ENCODE data around the gene CR1. TPM values are rescaled to one million over a fixed set of nuclear protein-coding genes. Genes with fewer than 3 reads are reported as not detected.
"Not testable (repeated sequence)": the region's sequence is repeated elsewhere in the genome, so short reads cannot be mapped to it uniquely, and the experiment has no call there.

CR1 gene
- total and polyA plus RNA-seq, 9 of the 15 experiments (the other 6 are each of a cell fraction or from before 2014, with no cell fraction given): 0.07 to 0.47 (median 0.18) TPM

DNA sequence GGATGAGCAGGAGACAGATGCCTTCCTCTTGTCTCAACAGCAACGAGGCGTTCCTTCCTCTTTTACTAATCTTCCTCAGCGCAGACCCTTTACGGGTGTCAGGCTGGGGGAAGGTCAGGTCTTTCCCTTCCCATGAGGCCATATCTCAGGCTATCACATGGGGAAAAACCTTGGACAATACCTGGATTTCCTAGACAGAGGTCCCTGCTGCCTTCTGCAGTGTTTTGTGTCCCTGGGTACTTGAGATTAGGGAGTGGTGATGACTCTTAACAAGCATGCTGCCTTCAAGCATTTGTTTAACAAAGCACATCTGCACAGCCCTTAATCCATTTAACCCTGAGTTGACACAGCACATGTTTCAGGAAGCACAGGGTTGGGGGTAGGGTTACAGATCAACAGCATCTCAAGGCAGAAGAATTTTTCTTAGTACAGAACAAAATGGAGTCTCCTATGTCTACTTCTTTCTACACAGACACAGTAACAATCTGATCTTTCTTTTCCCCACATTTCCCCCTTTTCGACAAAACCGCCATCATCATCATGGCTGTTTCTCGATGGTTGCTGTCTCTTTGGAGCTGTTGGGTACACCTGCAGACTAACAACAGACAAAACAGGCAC is 139.7 kb downstream of the CR1 start (continued):
- TF ChIP-seq, protein P1, sequence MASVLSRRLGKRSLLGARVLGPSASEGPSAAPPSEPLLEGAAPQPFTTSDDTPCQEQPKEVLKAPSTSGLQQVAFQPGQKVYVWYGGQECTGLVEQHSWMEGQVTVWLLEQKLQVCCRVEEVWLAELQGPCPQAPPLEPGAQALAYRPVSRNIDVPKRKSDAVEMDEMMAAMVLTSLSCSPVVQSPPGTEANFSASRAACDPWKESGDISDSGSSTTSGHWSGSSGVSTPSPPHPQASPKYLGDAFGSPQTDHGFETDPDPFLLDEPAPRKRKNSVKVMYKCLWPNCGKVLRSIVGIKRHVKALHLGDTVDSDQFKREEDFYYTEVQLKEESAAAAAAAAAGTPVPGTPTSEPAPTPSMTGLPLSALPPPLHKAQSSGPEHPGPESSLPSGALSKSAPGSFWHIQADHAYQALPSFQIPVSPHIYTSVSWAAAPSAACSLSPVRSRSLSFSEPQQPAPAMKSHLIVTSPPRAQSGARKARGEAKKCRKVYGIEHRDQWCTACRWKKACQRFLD (CRISPR knock-in tag; IDR thresholded peaks at IDR 0.05): peak; percentile 91
- 0 out of 2 replicates have a peak, but pooled peaks have one; percentile 42 for TF ChIP-seq KLF13 (tag; IDR thresholded peaks at IDR 0.05; ENCODE audit: borderline replicate concordance, low read depth)
- TF ChIP-seq CBFA2T2 (conservative IDR thresholded peaks at IDR 0.05): peak; percentile 98
- peak in 1 of 2 experiments; percentile 73; a peak in 1 of 4 replicates for TF ChIP-seq NONO (IDR thresholded peaks at IDR 0.05; ENCODE audit: low read depth in 2 of 2, low read length in 1 of 2)
- 0 out of 2 replicates have a peak, but pooled peaks have one; percentile 46 for TF ChIP-seq TCF7 (IDR thresholded peaks at IDR 0.05; ENCODE audit: borderline replicate concordance)
- peak; percentile 49 for TF ChIP-seq GABPB1 (CRISPR knock-in tag; IDR thresholded peaks at IDR 0.05)
- peak; percentile 67; the same call in 1 of the 2 replicates for TF ChIP-seq ZNF274 (IDR thresholded peaks at IDR 0.05; ENCODE audit: borderline replicate concordance, low read depth, low read length)
- peak; percentile 59; the same call in 1 of the 2 replicates for TF ChIP-seq MTA3 (IDR thresholded peaks at IDR 0.05; ENCODE audit: borderline replicate concordance)
- TF ChIP-seq, protein P2, sequence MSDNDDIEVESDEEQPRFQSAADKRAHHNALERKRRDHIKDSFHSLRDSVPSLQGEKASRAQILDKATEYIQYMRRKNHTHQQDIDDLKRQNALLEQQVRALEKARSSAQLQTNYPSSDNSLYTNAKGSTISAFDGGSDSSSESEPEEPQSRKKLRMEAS (CRISPR knock-in tag; IDR thresholded peaks at IDR 0.05): peak; percentile 100
- TF ChIP-seq MEF2D (tag; conservative IDR thresholded peaks at IDR 0.05; ENCODE audit: low read depth): peak; percentile 77; the same call in 1 of the 2 replicates
- TF ChIP-seq EP300 (IDR thresholded peaks at IDR 0.05; ENCODE audit: low read length): peak; percentile 63
- TF ChIP-seq CC2D1A (IDR thresholded peaks at IDR 0.05): peak; percentile 94; the same call in 1 of the 2 replicates
- peak; percentile 75; the same call in 1 of the 2 replicates for TF ChIP-seq NFRKB (IDR thresholded peaks at IDR 0.05; ENCODE audit: low read depth)
- TF ChIP-seq MYNN (IDR thresholded peaks at IDR 0.05): peak; percentile 11; the same call in 1 of the 2 replicates
- TF ChIP-seq MYNN (CRISPR knock-in tag; IDR thresholded peaks at IDR 0.05); FOXM1 (CRISPR knock-in tag; IDR thresholded peaks at IDR 0.05; ENCODE audit: low read depth): not testable (repeated sequence)
- peak; percentile 55 for TF ChIP-seq PYGO2 (tag; IDR thresholded peaks at IDR 0.05)
- TF ChIP-seq MXI1 (IDR thresholded peaks at IDR 0.05; ENCODE audit: low read depth, low read length): peak; percentile 20; the same call in 1 of the 2 replicates
- TF ChIP-seq KHSRP (IDR thresholded peaks at IDR 0.05): peak; percentile 66; the same call in 1 of the 2 replicates
- TF ChIP-seq CBFA2T3 (IDR thresholded peaks at IDR 0.05): peak; percentile 98
- TF ChIP-seq FOXM1 (IDR thresholded peaks at IDR 0.05; ENCODE audit: low read depth): peak; percentile 73; the same call in 1 of the 2 replicates
- TF ChIP-seq ZKSCAN8 (CRISPR knock-in tag; IDR thresholded peaks at IDR 0.05): 0 out of 2 replicates have a peak, but pooled peaks have one; percentile 65
- TF ChIP-seq CXXC5 (CRISPR knock-in tag; IDR thresholded peaks at IDR 0.05): peak; percentile 85
- peak; percentile 68 for TF ChIP-seq TEAD2 (tag; IDR thresholded peaks at IDR 0.05)
- TF ChIP-seq HDAC1 (IDR thresholded peaks at IDR 0.05): peak; percentile 40 to 90; a peak in 3 of 4 replicates
- TF ChIP-seq NCOA1 (IDR thresholded peaks at IDR 0.05; ENCODE audit: low read depth): peak; percentile 73; the same call in 1 of the 2 replicates
- TF ChIP-seq MTA2 (IDR thresholded peaks at IDR 0.05; ENCODE audit: low read depth): peak; percentile 93
- peak; percentile 49; the same call in 1 of the 2 replicates for TF ChIP-seq MAFG (tag; conservative IDR thresholded peaks at IDR 0.05)
- TF ChIP-seq NFIC (IDR thresholded peaks at IDR 0.05): peak; percentile 90
- TF ChIP-seq TAF9B (IDR thresholded peaks at IDR 0.05; ENCODE audit: partially characterized antibody): peak; percentile 47
